HS-5 (cell line): ENCODE results near the gene GPR37L1.
"Not testable (repeated sequence)": the region's sequence is repeated elsewhere in the genome, so short reads cannot be mapped to it uniquely, and the experiment has no call there.

Experiments
- DNase-seq: peaks from one replicate; pipeline ENCODE4 v3.0.0-alpha.2; 2012; ENCODE audit warnings: low read depth

GPR37L1 gene

GRCh38 chr1:202154766-202155477 lies 32.2 kb downstream of the GPR37L1 start:
- no peak for DNase-seq

DNA sequence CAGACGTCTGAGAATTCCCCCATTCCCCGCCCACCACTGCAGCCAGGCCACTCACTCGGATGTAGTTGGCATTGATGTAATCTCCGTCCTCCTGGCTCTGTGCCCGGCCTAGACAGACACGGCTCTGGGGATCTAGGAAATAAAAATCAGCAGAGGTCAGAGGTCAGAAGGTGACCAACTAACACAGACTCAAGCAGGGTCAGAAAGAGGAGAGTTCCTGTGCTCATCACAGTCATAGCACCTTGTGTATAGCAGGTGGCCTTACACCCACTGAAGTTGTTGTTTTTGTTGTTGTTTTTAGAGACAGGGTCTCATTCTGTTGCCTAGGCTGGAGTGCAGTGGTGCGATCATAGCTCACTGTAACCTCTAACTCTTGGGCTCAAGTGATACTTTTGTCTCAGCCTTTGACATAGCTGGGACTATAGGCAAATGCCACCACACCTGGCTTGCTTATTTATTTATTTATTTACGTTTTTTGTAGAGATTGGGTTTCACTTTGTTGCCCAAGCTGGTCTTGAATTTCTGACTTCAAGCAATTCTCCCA lies 32.8 kb downstream of the GPR37L1 start:
- DNase-seq: no peak

DNA sequence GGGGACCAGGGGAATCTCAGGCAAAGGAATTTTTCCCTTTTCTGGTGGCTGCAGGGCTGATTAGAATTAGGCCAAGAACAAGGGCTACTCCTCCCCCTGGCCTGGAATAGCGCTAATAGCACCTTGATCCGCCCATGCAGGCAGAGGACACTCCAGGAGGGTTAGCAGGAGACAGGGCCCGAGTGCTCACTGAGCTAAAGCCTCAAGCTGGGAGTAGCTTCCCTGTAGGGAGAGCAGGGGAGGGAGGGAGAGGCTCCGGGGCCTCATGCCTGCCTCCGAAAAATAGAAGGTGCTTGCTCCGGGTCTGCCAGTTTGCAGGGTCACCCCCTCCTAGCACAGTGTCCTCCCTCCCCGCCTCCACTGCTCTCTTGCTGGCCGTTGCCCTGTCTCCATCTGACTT lies 33.9 kb downstream of the GPR37L1 start:
- DNase-seq: no peak

DNA sequence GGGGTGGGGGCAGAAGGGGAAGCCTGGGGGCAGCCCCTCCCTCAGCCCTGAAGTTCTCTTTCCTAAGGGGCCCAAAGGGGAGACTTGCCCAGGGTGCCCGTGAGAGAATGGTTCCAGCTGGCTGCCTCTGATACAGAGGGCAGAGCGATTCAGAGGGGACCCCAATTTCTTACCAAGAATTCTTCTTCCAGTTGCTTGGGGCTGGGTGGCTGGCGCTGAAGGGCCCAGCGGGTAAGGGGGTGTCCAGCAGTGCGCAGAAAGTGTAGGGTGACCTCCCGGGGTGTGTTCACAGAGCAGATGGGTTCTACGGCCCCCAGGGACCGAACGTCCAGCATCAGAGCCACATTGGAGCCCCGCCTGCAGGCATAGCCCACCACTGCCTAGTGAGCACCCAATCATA lies 35.2 kb downstream of the GPR37L1 start:
- no peak for DNase-seq

DNA sequence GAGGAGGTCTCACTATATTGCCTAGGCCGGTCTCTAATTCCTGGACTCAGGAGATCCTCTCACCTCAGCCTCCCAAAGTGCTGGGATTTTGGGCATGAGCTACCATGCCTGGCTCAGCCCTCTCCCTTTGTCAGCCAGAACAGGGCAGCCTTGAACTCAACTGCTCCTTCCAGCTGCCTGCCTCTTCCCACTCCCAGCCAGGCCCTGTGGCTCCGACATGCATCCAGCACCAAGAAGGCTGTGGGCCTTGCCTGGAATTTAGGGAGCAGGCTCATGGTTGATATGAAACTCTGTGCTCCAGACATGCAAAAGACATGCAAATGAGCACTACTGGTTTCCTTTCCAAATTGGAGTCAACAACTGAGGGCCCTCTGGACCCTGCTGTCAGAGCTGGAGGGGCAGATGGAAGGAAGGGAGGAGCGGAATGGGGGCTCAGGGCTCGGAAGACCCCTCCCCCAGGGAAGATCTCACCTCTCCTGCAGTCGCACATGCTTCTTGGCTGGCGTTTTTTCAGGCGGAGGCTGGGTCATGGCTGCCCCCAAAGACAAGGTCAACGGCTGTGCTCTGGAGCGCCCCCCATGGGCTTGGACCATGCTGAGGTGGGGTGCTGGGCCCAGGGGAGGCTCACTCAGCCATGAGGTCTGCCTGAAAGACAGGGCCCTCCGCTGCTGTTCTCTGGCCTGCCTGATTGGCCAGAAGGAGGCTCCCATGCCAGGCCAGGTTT lies 36.3 kb downstream of the GPR37L1 start:
- DNase-seq: no peak

DNA sequence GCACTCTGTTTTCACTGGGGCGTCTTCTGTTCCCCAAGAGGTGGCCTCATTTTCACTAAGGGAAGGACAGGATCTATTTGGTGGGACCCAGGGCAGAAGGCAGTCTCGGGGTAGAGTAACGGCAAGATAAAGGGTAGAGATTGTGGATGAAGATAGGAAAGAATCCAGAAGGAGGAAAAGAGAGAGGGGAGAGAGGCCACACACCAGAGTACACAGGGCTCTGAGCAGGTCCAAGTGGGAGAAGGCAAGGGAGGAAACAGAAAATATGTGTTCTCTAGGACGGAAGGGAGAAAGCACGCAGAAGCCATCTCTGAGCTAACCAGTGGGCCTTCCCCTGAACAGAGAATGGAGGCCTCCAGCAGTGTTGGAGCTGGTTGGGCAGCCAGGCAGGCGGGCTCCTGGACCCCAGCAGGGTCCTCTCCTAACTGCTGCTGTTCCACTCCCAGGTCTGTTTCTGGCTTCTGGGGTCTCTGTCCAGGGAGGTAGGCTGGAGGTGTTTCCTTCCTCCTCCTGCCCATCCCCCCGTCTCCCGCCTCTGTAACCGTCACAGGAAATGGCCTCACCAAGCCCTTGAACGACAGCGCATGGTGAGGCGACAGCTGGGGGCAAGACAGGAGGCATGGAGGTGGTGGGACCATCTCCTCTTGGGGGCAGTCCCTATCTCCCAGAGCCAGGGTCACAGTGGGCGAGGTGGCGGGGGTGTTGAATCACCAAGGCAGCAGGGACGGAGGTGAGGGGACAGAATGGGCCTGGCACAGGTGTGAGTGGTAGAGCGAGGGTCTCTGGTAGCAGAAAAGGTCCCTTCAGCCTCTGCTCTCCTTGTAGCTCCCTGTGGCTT lies 37.0 kb downstream of the GPR37L1 start:
- DNase-seq: no peak

DNA sequence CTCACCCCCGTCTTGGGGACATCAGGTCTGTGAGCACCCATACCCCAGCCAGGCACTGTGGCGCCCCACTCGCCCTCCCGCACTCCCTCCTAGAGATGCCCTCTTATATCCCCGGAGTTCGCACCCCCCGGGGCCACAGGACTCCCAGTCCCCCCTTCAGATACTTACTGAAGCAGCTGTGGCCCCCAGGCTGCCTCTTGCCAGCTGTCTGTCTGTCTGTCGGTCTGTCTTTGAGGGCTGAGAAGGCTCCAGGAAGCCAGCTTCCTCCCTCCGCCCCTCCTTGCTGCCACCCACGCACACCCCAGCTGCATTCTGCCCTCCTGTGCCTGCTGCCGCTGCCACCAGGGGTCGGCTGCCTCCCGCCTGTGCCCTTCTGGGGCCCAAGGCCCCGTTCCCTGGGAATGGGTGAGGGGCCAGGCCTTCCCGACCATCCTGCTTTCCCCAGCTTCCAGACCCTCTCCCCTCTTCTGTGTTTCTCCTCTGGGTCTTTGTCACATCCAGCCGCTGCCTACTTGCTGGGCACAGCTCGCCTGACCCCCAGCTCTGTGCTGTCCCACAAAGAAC lies 37.7 kb downstream of the GPR37L1 start, which contains the start of gene PTPN7:
PTPN7 (minus strand) TSS at position 226 of the 564 bp plus-strand sequence. CDS start 1,200 bp downstream, outside the sequence.
- DNase-seq: no peak

DNA sequence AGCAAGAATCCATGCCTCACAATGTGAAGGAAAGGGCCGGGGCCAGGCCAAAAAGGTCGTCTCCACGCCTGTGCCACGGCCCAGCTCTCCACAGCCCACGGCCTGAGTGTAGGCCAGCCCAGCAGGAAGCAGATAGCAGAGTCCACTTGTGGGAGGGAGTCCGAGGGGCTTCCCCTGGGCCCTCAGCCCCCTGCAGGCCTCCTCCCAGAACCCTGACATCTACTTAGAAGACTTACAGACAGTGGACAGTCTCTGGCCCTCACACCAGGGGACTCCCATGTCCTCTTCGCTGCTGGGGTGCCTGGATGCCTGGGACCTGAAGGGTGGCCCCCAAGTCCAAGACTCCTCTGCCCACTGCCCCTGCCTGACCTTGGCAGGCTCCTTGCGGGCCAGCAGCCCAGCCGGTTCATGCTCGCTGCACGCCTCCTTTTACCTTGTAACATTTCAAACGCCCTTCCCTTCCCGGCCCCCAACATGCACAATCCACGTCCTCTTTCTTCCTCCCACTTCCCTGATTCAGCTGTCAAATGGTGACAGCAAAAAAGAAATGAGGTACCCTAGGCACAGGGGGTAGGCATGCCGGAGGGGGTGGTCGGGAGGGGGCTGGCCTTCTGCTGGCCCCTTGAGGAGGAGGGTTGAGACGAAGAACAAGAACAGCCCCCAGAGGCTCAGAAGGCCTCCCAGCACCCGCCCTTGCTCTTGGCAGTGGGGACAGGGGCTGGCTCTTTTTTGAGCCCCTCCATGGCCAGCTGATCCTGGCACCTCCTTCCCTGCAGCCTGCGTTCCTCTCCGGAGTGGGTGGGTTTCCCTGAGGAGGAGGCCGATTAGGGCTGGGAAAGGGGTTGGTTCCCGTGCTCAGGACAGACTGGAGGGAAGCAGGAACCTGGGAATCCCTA lies 38.7 kb downstream of the GPR37L1 start:
- DNase-seq: no peak

DNA sequence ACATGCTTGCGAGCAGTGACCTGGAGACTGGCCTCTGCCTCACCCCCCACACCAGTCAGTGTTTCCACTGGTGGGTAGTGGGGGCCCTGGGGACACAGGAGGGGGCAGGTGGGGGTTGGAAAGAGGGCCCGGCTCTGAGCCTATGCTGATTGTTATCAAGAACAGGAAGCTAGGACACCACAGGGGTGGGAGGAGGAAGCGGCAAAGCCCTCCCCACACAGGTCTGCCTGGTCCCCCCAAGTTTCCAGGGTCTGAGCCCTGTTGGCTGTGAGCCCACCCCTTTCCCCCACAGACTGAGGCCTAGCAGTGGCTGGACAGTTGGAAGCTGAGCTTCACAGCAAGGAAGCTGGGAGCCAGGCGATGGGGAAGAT lies 39.3 kb downstream of the GPR37L1 start:
- DNase-seq: no peak

DNA sequence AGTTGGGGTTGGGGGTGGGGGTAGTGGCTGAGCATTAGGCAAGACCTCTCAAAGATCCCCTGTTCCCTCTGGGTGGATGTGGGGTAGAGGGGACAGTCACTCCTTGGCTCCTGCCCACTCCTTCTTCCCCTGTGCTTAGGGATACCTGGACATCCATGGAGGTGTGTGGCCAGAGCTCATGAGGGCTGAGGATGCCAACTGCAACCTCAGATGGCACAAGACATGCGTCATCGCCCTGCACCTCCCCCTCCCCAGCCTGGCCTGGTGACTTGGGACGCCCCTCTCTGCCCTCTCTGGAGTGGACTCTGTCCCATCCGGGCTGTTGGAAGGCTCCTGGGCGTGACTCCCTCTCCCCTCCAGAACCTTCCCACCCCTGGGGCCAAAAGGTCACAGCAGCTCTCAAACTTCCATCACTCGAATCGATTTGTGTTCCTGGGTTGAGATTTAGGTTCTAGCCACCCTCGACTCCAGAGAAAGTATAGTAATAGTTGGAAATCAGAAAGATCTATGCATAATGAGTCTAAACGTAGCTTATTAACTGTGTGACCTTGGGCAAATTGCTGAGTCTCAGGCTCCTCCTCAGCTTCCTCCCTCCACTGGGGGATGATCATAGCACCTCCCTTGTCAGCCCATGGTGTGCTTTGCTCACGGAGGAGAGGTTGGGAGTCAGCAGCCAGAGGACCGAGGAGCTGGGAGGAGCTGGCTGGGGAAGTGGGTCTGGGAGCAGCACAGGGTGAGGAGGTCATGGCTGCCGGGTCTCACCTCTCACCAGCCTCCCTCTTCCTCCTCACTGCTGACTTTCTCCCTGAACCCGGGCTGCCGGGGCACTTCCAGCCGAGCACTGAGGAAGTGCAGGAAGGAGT lies 39.9 kb downstream of the GPR37L1 start:
- no peak for DNase-seq

DNA sequence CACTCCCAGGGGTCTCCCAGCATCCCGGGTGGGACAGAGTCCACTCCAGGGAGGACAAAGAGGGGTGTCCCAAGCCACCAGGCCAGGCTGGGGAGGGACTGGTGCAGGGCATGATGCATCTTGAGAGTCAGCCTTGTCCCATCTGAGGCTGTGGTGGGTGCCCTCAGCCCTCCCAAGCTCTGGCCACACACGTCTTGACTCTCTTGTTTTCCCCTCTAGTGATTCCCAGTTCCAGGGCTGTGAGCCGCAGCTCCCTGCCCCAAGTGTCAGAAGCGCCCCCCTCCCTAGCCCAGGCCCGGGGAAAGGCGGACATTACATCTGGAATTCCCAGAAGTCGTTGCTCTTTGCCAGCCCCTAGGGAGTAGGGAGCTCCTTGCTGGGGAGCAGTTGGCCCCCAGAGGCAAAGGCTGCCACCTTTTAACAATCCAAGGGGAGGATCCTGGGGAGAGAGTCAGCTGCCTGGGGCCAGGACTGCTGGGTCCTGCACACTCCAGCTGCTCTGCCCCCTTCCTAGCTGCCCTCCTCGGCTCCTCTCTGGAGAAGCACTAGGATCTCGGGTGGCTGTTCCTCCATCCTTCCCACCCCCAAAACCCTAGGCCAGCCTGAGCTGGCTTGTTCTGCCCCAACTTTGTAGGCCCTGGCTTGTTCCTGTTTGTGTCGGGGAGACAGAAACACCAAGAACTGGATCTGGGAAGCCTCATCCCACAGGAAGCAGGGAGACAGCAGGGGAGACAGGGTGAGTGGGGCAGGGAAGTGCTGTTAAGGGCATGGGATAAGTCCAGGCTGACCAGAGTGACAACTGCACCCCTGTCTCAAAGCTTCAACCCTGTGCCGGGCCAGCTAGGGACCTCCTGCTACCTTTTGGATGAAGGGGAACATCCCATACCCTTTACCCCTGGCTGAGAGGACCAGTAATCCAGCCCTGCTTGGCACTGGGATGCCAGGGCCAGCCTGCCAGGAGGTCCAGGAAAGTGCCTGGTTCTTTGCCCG lies 40.9 kb downstream of the GPR37L1 start:
- no peak for DNase-seq

GRCh38 chr1:202164271-202165037 lies 41.7 kb downstream of the GPR37L1 start:
- DNase-seq: no peak

GRCh38 chr1:202165267-202165941 lies 42.7 kb downstream of the GPR37L1 start:
- DNase-seq: no peak

DNA sequence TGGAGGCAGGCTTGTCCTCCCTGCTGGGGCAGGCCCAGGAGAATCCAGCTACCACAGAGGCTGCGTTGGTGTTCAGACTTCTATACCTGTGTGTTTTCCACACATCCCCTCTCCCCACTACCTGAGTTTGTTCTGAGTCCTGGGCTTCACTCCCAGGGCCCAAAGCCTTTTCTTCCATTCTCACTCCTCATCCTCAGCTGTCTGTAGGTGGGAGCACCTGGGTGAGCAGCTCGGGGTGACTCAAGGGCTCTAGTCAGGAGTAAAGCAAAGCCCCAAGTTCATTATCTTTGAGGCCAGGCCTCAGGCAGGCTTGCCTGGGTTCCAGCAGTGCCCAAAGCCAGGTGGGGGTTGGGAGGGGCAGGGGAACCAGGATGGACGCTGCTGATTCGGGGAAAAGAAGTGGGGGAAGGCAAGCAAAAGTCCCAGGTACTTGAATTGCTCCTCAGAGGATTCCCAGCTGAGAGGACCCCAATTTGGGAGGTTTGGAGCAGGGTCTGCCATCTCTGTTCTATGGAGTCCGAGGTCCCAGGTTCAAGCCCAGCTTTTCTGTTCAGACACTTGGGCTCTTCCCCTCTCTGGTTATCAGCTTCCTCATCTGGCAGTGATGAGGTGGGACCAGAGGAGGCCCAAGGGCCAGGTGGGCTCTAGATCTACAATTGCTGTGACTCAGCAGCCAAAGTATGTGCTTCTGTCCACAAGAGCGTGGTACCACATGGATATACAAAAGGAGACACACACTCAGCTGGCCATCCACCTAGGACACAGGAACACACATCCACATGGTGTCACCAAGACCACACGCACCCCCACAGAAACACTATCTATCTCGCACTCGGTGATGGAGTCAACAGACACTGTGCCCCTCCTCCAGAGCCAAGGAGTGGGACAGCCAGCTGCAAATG lies 43.5 kb downstream of the GPR37L1 start:
- DNase-seq: no peak

- DNase-seq: not testable (repeated sequence)
Measured at GRCh38 chr1:202167054-202167453, 44.3 kb downstream of the GPR37L1 start.

DNA sequence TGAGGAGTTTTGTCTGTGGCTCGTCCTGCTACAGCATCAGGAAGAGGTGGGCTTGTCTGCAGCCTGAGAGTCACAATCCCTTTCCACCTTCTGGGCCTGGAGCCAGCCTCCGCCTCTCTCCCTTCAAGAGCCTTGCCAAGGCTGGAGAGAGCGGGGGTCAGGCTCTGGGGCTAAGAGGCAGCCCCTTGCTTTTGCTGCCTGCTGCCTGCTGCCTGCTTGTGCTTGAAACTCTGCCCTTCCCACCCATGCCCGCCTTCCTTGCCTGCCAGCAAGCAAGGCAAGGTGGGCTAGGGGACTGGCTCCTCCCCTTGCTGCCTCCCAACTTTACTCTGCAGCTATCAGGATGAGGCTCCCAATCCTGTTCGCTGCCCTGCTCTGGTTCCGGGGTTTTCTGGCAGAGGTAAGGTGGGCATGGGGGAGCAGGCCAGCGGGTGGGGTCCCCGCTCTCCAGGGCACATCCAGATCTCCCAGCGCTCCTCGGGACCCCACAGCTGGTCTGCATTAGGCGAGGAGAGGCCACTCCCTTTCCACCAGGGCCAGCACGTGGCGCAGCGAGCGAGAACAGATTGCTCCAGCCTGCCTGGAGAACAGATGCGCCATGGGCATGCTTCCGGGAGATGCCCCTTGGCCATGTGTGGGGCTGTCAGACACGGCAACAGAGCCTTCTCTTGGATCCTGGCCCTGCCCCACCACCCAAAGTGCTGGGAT lies 45.1 kb downstream of the GPR37L1 start:
- DNase-seq: no peak
